GM18907 (cell line): ENCODE measurements around the gene RHBDF2.
"Not testable (repeated sequence)": the region's sequence is repeated elsewhere in the genome, so short reads cannot be mapped to it uniquely, and the experiment has no call there.

Source experiments
- ATAC-seq: cut with Tn5 transposase; IDR thresholded peaks from one replicate; pipeline ENCODE4 v1.9.1; 2021; ENCODE audit warnings: mild to moderate bottlenecking, moderate library complexity; ENCODE audit not compliant: unreplicated experiment

Gene RHBDF2

DNA sequence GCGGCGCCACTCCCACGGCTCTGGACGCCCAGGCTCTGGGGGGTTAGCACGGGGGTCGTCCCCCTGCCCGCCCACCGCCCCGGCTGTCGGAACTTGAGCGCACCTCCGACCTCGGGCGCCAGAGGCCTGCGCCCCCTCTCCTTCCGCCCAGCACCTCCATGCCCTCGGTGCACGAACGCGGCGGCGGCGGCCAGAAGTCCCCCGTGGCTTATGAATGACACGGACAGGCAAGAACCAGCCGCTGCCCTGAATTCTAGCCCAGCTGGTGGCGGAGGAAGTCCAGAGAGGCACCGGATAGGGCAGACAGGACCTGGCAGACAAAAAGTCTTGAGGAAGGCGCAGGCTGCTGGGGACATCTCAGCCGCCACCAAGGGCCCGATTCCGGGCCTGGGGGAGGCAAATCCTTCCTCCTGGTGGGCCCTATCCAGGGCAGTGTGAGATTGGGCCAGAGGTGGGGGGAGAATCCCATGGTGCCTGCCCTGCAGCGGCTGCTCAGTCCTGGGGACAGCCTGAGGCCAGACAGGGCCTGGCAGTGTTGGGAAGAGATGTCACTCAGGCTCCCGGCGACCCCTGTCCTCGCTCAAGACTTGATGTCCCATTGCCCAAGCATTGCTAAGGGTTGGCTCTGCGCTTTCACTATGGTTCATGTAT is 37.2 kb upstream of the RHBDF2 start:
- ATAC-seq, result no peak

DNA sequence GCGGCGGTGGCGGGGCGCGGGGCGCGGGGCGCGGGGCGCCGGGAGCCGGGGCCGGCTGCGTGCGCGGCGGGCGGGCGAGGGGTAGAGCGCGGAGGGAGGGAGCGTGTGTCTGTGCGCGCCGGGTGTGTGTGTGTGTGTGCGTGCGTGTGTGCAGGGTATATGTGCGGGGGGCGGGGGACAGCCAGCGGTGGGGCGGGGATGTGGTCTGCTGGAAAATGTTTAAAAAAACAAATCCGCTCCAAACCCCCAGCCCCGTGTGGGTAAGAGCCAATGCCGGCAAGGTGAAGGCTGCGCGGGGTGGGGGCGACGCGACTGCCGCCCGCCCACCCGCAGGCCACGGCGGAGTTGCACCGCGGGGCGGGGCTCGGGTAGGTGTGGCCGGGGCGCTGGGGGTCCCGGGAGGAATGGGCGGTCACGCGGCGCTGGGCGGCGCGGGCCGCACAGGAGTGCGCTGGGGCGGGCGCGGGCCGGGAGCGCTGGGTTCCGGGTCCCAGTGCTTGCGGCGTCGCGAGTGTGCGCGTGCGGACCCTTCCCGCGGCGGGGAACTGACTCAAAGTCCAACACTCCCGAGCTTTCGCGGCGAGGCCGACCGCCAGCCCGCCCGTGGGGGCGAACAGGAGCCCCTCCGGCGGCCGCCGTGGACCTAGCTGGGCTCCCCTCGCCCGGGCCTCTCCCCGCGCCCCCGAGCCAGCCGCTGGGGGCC is 36.5 kb upstream of the RHBDF2 start, which contains the start of gene CYGB:
TSS of gene CYGB (minus strand) at position 132 of the 703 bp plus-strand sequence. CDS start 167 bp downstream, outside the sequence.
- no peak for ATAC-seq

DNA sequence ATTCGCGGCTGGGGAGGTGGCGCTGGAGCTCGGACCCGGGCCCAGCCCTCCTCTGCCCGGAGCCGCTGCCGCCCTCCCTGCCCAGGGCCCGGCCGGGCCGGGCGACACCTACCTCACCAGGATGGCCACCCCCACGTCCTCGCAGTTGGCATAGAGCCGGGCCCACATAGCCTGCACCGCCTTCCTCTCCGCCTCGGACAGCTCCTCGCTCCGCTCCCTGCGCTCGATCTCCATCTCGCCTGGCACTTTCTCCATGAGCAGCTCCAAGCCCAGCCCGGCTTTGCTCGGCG is 36.0 kb upstream of the RHBDF2 start:
- no peak for ATAC-seq

DNA sequence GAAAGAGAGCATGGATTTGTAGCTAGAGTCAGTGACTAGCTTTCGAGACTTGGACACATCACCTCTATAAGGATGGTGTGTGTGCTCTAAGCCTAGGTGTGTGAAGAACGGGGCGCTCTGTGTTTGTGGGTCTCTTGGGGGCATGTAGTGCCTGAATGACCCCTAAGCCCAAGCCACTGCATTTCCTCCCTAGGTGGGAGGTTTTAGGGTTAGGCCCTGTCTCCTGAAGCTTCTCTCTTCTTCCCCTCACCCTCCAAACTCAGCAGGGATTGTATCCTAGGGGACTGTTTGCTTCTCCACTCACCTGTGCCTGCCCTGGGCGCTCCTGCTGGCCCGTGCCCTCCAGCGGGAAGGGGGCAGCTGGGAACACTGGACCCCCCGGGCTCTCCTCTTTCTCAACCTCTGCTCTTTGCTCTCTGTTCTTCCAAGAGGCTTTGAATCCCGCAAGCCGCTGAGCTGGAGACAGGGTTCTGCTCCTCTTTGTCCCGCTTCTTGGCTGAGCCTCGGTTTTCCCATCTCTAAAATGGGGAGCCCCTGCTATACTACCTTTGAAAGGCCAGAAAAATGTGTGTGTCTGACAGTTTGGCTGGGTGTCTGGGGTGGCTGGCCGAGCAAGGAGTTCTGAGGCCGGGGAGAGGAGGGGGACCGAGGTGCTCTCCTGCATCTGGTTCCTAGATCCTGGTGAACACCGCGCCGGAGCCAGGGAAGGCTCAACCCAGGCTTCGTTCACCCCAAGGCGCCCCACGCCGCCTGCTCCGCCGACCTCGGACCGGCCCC is 35.5 kb upstream of the RHBDF2 start:
- no peak for ATAC-seq

DNA sequence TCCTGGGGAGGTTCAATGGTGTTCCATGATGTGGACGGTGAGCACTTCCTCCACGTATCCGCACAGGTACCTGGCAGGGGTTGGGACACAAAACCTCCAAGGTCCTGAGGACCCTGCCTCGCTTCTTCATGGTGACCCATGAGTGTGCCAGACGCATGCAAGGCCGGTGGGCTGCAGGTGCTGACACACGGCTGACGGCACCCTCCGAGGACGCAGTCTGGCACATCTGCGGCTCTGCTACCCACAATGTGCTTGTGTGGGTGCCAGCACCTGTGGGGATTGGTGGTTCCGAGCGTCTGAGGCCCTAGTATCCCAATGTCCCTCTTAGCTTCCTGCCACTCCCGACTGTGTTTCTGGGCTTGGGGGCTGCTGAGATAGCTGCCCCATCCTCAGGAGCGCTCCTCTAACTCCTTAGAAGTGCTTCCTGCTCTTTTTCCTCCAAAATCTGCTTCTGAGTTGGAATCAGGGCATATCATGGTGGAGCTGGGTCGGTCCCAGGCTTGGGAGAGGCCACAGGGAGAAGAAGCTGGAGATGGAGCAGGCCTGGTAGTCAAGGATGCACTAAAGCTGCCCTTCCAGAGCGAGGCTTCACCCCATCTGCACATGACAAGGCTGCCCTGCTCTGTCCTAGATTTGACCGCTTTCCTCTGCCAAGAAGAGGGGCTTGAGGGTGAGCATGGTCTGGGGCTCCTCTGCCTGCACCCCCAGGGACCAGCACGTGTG is 34.7 kb upstream of the RHBDF2 start:
- ATAC-seq, result no peak

DNA sequence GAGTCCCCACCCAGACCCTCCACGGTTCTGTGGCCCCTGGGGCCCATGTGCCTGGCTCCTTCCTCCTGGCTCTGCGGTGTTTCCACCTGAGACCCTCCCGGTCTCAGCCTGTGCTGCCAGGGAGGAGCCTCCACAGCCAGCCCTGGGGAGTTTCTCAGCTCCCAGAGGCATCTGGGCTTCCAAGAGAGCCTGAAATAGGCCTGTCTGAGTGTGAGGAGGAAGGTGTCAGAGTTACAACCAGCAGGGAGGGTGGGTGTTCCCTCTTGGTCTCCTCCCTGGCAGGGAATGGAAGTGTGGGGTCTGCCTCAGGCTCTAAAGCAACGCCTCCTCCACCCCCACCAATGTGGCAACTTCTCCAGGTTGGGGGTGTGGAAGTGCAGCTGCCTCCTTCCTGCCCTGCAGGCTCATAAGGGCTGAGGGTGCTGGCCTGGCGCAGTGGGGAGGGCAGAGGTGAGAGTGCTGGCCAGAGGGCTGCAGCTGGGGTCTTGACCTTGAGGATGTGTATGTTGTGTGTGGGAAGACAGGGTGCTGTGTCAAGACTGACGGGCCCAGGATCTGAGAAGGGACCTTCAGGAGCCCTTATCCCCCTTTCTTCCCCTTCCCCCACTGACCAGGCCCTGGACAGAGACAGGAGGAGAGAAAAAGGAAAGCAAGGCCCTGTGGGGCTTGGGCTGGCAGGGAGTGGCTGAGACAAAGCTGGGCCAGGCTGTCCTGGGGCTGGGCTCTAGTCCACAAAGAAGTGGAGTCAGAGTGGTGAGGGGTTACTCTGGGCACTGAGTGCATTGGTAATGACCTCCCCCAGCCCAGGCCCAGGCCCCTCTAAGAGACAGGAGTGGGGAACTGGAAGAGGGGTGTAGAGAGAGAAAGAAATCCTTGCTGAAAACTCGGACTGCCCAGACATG is 33.9 kb upstream of the RHBDF2 start:
- ATAC-seq, result no peak

DNA sequence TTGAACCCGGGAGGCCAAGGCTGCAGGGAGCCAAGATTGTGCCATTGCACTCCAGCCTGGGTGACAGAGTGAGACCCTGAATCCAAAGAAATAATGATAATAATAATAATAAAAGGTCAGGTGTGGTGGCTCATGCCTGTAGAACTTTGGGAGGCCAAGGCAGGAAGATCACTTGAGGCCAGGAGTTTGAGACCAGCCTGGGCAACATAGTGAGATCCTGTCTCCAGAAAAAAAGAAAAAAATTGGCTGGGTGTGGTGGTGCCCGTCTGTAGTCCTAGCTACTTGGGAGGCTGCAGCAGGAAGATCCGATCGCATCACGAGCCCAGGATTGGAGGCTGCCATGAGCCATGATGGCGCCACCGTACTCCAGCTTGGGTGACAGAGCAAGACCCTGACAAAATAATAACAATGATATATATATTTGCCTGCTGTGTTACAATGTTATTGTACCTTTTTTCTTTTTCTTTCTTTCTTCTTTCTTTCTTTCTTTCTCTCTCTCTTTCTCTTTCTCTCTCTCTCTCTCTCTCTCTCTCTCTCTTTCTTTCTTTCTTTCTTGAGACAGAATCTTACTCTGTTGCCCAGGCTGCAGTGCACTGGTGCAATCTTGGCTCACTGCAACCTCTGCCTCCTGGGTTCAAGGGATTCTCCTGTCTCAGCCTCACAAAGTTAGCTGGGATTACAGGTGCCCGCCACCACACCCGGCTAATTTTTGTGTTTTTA is 32.6 kb upstream of the RHBDF2 start:
- not testable (repeated sequence) for ATAC-seq

DNA sequence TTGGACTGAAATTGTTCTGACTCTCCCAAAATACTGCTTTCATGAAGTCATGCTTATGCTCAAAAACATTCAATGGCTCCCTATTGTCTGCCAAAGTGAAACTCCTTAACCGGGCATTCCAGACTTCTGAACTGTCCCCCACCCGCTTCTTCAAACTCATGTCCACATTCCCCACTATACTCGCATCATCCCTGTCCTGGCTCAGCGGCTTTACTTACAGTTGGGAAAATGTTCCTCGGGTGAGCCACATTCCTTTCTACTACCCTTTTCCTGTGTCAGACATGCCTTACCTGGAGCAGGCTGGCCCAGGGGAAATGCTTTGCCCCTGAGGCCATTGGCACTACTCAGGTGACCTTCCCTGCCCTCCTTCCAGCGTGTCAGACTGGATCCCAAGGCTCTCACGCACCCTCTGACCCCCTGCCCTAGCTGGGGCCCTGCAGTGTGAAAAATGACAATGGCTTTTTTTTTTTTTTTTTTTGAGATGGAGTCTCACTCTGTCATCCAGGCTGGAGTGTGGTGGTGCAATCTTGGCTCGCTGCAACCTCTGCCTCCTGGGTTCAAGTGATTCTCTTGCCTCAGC is 30.9 kb upstream of the RHBDF2 start:
- no peak for ATAC-seq

DNA sequence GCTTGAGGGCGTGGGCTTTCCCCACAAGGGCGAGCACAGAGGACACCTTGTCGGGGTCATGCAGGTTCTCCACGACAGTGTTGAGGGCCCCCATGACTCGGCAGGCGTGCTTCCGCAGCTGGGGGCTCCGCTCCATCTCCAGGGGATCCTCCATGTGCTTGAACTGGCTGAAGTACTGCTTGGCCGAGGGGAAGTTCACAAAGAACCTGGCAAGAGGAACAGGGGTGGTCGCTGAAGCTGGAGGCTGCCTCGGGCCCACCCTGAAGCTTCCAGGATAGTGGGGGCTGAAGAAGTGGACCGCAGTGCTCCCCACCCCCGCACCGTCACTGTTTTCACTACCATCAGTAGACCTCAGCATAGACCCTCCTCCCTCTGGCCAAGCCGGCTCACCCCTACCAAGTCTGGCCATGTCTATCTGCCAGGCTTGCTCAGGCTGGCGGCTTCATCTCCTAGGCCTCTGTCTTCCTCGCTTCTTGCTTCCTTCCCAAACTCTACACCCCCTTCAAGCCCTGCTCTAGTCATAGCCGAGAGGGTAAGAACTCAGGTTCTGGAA is 30.3 kb upstream of the RHBDF2 start:
- no peak for ATAC-seq

DNA sequence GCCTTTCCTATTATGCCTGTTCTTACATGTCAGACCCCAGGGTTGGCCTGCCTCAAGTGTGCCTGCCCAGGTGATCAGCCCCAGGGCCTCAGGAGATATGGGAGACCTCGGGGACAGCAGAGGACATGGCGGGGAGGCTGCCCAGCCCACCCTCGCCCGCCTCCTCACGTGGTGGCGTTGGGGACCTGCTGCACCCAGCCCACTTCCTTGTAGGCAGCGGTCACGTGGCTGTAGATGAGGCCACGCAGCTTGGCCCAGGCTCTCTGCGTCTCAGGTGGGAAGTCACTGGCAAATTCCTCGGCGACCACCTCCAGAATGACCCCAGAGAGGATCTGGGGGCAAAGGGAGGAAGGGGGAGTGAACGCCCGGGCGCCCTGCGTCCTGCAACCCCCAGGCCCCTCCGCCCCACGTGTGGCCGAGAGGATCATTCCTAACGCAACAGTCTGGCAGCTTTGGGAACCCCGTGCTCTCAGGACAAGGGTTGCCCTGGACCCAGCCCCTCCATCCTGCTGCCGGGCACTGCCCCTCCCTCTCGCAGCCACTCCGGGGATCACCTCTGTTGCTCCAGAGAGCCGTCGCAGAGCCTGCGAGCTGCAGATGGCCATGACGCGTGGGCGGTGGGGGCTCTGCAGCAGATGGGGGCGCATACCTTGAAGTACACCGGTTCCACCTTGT is 29.7 kb upstream of the RHBDF2 start:
- no peak for ATAC-seq

DNA sequence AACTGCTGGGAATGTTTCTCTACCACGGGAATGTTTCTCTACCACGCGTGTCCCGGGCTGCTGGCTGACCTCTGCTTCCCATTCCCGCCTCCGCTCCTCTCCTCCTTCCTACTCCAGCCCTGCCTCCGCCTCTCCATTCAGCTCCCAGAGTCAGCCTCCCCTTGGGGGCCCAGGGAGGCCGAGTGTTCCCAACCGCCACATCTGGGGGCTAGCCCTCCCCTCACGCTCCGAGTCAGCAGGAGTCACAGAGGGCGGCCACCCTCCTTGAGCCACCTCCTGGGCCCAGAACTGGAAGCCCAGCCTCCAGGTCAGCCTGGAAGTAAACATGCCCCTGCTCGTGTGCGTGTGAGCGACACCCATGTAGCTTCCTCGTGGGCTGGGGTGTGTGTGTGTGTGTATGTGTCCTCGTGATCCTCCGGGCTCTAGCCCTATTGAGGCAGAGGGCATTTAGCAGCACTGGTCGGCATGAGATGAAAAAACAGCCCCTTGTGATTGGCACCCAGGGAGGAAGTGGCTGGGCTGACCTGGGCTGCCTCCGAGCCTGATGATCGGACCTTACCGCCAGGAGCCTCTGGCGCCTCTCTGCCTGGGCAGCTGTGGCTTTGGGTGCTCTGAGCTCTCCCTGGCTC is 29.0 kb upstream of the RHBDF2 start:
- no peak for ATAC-seq

DNA sequence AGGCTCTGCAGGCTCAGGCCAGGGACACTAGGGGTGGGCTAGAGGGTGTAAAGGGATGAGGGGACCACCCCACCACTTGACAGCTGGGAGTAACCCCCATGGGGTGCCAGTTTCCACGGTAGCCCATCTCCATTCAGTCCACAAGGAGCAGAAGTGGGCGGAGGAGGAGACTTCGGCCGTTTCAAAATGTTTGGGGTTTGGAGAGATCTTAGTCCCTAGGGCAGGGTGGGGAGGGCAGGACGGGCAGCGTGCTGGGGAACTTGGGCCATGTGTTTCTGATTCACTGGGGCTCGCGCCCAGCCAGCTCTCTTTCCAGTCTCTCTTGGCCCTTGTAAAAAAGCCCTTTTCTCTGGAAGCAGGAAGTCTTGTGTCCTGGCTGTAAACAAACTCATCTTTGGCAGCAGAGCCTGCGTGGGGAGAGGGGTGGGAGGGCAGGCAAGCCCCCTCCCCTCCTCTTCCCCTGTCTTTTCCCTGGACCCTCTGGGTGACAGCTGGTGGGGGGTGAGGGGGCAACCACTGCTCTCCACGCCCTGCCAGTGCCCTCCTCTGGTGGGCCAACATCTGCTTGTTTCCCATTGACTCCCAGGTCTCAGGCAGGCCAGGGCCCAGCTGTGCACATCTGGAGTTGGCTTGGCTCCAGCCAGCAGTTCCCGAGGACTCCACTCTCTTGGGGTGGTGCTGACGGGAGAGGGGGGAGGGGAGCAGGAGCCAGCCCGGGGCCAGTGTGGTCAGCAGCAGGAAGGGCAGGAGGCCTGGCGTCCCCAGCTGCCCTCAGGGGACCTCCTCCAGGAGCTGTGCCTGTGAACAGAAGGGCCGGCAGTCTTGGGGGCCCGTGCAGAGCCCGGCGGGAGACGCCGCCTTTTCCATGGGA is 28.2 kb upstream of the RHBDF2 start:
- ATAC-seq, result no peak

DNA sequence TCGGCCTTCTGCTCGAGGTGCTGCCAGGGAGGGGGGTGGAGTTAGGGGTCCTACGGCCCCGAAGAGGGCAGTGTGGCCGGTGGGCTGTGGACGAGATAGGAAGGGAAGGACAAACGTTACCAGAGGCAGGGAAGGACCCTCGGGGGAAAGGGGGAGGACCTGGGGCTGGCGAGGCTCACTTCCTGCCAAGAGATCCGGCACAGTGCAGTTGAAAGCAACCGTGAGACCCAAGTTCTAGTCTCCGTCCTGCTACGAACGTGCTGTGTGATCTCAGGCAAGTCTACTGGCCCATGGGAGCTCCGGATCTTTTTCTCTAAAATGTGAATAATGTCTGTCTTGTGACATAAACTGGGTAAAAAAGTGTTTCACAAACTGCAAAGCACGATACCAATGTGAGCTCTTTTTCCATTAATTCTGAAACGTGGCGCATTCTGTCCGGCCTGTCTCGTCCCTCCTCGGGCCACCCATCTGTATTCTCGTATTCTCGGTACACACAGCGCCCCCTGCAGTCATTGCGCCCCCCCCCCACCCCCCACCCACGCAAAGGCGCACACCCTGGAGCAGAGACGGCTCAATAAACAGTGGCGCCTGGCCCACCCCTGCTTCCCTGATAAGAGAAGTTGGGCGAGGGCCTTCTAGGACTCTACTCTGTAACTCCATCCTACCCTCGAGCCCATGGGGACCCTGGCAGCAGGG is 27.5 kb upstream of the RHBDF2 start:
- no peak for ATAC-seq

DNA sequence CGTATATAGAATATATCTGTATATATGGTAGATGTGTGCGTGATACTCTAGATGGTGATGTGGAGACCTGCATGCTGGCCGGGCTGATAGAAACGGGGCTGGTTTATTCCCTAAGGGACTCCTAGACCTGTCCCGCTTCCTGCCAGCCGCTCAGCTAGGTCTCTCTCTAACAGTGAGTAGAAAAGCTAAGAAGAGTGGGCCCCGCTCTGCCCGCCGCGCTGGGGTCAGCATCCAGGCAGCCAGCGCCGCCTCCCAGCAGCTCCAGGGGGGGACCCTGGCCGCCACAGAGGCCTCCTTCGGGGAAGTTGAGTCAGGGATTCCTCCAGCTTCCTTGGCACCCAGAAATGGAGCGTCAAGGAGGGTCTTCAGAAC is 26.9 kb upstream of the RHBDF2 start:
- ATAC-seq, result peak; percentile 55

DNA sequence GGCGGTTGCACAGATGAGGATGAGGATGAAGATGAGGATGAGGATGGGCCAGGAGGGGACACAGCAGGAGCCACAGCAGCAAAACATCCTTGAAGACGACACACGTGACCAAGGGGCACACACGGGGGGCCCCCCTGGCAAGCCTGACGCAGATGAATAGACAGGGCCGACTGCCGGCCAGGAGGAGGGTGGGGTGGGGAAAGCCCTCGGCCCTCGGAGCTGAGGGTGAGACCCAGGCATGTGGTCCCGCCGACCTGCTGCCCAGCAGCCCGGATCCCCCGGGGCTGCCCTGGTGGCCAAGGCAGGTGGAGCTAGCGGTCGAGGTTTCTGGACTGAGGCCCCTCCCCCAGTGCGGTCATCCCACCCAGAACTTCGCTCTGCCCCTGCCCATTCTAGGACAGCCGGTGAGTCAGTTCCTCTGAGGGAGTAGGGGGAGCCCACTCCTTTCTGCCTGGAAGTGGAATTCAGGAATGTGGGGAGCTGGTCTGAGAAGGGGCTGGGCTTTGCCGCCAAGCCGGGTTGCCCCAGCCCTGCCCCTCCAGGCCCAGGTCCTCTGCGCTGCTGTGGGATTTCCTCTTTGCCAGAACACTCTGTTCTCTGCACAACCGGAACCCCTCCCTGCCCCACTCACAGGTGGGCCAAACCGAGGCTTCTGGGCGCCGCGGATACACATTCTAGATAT is 26.3 kb upstream of the RHBDF2 start:
- ATAC-seq, result peak; percentile 63

DNA sequence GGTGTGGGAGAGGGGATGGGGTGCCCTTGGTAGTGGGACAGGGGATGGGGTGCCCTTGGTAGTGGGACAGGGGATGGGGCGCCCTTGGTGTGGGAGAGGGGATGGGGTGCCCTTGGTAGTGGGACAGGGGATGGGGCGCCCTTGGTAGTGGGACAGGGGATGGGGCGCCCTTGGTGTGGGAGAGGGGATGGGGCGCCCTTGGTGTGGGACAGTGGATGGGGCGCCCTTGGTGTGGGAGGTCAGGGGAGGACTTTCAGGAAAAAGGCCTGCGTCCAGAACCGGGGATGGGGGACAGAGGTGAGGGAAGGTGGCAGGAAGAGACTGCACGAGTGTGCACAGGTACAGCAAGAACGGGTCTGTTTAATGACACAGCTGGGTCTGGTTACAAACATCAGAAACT is 25.8 kb upstream of the RHBDF2 start:
- not testable (repeated sequence) for ATAC-seq
